Activated naive CD8-positive, alpha-beta T cell (primary cell): ENCODE results near the gene SLC7A10.
"Not testable (repeated sequence)": the region's sequence is repeated elsewhere in the genome, so short reads cannot be mapped to it uniquely, and the experiment has no call there.

Experiments used
- H3K27ac Mint-ChIP-seq: one replicate; pipeline ENCODE4 v1.8.0; 2021; ENCODE audit warnings: mixed read lengths
- H3K27me3 Mint-ChIP-seq: one replicate; pipeline ENCODE4 v1.8.0; 2021; ENCODE audit warnings: mixed read lengths
- H3K36me3 Mint-ChIP-seq: one replicate; pipeline ENCODE4 v1.8.0; 2021; ENCODE audit warnings: mixed read lengths
- H3K4me1 Mint-ChIP-seq: one replicate; pipeline ENCODE4 v1.8.0; 2021; ENCODE audit warnings: low read depth, mixed read lengths
- H3K4me3 Mint-ChIP-seq: one replicate; pipeline ENCODE4 v1.8.0; 2021; ENCODE audit warnings: mild to moderate bottlenecking, mixed read lengths
- H3K9me3 Mint-ChIP-seq: one replicate; pipeline ENCODE4 v1.8.0; 2021; ENCODE audit warnings: low read depth, mixed read lengths

The SLC7A10 gene

GRCh38 chr19:33235269-33235995, 9.8 kb upstream of the SLC7A10 start:
- Mint-ChIP-seq H3K27me3 (peaks cover 6% of the 10 kb centered on the region), H3K36me3 (no peaks in the 10 kb centered on the region), H3K4me1 (no peaks in the 10 kb centered on the region), H3K4me3 (no peak overlapping the region), H3K9me3 (no peaks in the 10 kb centered on the region), H3K27ac (no peak overlapping the region)

- H3K27me3 Mint-ChIP-seq, result peaks cover 8% of the 10 kb centered on the region
- H3K9me3 Mint-ChIP-seq, result no peaks in the 10 kb centered on the region
- H3K36me3 Mint-ChIP-seq, result no peaks in the 10 kb centered on the region
- H3K27ac Mint-ChIP-seq, result no peak overlapping the region
- H3K4me3 Mint-ChIP-seq, result no peak overlapping the region
- H3K4me1 Mint-ChIP-seq, result no peaks in the 10 kb centered on the region
Measured at GRCh38 chr19:33234736-33235135, 9.1 kb upstream of the SLC7A10 start.

- Mint-ChIP-seq H3K4me3 (no peak overlapping the region), H3K27me3 (peaks cover 11% of the 10 kb centered on the region), H3K27ac (no peak overlapping the region), H3K9me3 (no peaks in the 10 kb centered on the region), H3K4me1 (no peaks in the 10 kb centered on the region), H3K36me3 (no peaks in the 10 kb centered on the region)
Measured at GRCh38 chr19:33234092-33234491, 8.4 kb upstream of the SLC7A10 start.

GRCh38 chr19:33233056-33233873, 7.6 kb upstream of the SLC7A10 start:
- Mint-ChIP-seq H3K36me3 (peaks cover 5% of the 10 kb centered on the region), H3K27ac (no peak overlapping the region), H3K4me1 (no peaks in the 10 kb centered on the region), H3K4me3 (no peak overlapping the region), H3K9me3 (peaks cover 6% of the 10 kb centered on the region), H3K27me3 (peaks cover 18% of the 10 kb centered on the region)

GRCh38 chr19:33232656-33233055, 7.0 kb upstream of the SLC7A10 start:
- H3K4me3 Mint-ChIP-seq, result no peak overlapping the region
- H3K36me3 Mint-ChIP-seq, result peaks cover 9% of the 10 kb centered on the region
- H3K9me3 Mint-ChIP-seq, result peaks cover 11% of the 10 kb centered on the region
- H3K27ac Mint-ChIP-seq, result no peak overlapping the region
- H3K27me3 Mint-ChIP-seq, result peaks cover 21% of the 10 kb centered on the region
- H3K4me1 Mint-ChIP-seq, result no peaks in the 10 kb centered on the region

- H3K27me3 Mint-ChIP-seq, result peaks cover 25% of the 10 kb centered on the region
- H3K4me1 Mint-ChIP-seq, result peaks cover 2% of the 10 kb centered on the region
- no peak overlapping the region for H3K27ac Mint-ChIP-seq
- no peak overlapping the region for H3K4me3 Mint-ChIP-seq
- peaks cover 12% of the 10 kb centered on the region for H3K9me3 Mint-ChIP-seq
- peaks cover 14% of the 10 kb centered on the region for H3K36me3 Mint-ChIP-seq
Measured at GRCh38 chr19:33231511-33231910, 5.9 kb upstream of the SLC7A10 start.

- Mint-ChIP-seq H3K36me3 (peaks cover 14% of the 10 kb centered on the region), H3K9me3 (peaks cover 12% of the 10 kb centered on the region), H3K4me3 (no peak overlapping the region), H3K27ac (no peak overlapping the region), H3K27me3 (peaks cover 28% of the 10 kb centered on the region), H3K4me1 (peaks cover 9% of the 10 kb centered on the region)
Measured at GRCh38 chr19:33229962-33230361, 4.3 kb upstream of the SLC7A10 start.

GRCh38 chr19:33227870-33228599, 2.4 kb upstream of the SLC7A10 start:
- H3K27me3 Mint-ChIP-seq, result peaks cover 30% of the 10 kb centered on the region
- H3K4me3 Mint-ChIP-seq, result no peak overlapping the region
- H3K27ac Mint-ChIP-seq, result no peak overlapping the region

GRCh38 chr19:33227242-33227650, 1.6 kb upstream of the SLC7A10 start:
- Mint-ChIP-seq H3K4me1 (peaks cover 11% of the 10 kb centered on the region), H3K36me3 (peaks cover 14% of the 10 kb centered on the region), H3K4me3 (peak overlapping the region; percentile 66), H3K27me3 (peaks cover 33% of the 10 kb centered on the region), H3K27ac (no peak overlapping the region), H3K9me3 (peaks cover 12% of the 10 kb centered on the region)

More at GRCh38 chr19:33227870-33228599, 2.4 kb upstream of the SLC7A10 start:
- peaks cover 11% of the 10 kb centered on the region for H3K4me1 Mint-ChIP-seq
- H3K36me3 Mint-ChIP-seq, result peaks cover 14% of the 10 kb centered on the region
- H3K9me3 Mint-ChIP-seq, result peaks cover 12% of the 10 kb centered on the region

- H3K36me3 Mint-ChIP-seq, result peaks cover 14% of the 10 kb centered on the region
- peaks cover 33% of the 10 kb centered on the region for H3K27me3 Mint-ChIP-seq
- H3K4me1 Mint-ChIP-seq, result peaks cover 11% of the 10 kb centered on the region
- no peak overlapping the region for H3K27ac Mint-ChIP-seq
- peak overlapping the region; percentile 79 for H3K4me3 Mint-ChIP-seq
- peaks cover 12% of the 10 kb centered on the region for H3K9me3 Mint-ChIP-seq
Measured at GRCh38 chr19:33226550-33227241, 1.0 kb upstream of the SLC7A10 start.

GRCh38 chr19:33224694-33225457, 774 bp downstream of the SLC7A10 start:
- peaks cover 12% of the 10 kb centered on the region for H3K9me3 Mint-ChIP-seq
- H3K4me3 Mint-ChIP-seq, result peak overlapping the region; percentile 68
- H3K36me3 Mint-ChIP-seq, result peaks cover 14% of the 10 kb centered on the region
- H3K27me3 Mint-ChIP-seq, result peaks cover 28% of the 10 kb centered on the region
- H3K27ac Mint-ChIP-seq, result no peak overlapping the region
- H3K4me1 Mint-ChIP-seq, result peaks cover 11% of the 10 kb centered on the region

- peaks cover 11% of the 10 kb centered on the region for H3K4me1 Mint-ChIP-seq
- H3K27ac Mint-ChIP-seq, H3K9me3 Mint-ChIP-seq, H3K36me3 Mint-ChIP-seq, H3K4me3 Mint-ChIP-seq, H3K27me3 Mint-ChIP-seq: not testable (repeated sequence)
Measured at GRCh38 chr19:33222255-33222654, 3.4 kb downstream of the SLC7A10 start.

GRCh38 chr19:33221638-33222037, 4.0 kb downstream of the SLC7A10 start:
- H3K27me3 Mint-ChIP-seq, result peaks cover 10% of the 10 kb centered on the region
- H3K4me1 Mint-ChIP-seq, result peaks cover 10% of the 10 kb centered on the region
- H3K36me3 Mint-ChIP-seq, result no peaks in the 10 kb centered on the region
- H3K4me3 Mint-ChIP-seq, result no peak overlapping the region
- no peak overlapping the region for H3K27ac Mint-ChIP-seq
- H3K9me3 Mint-ChIP-seq, result no peaks in the 10 kb centered on the region

GRCh38 chr19:33220735-33221134, 4.9 kb downstream of the SLC7A10 start:
- Mint-ChIP-seq H3K4me1 (peaks cover 3% of the 10 kb centered on the region), H3K4me3 (no peak overlapping the region), H3K9me3 (no peaks in the 10 kb centered on the region), H3K27me3 (peaks cover 6% of the 10 kb centered on the region), H3K27ac (no peak overlapping the region), H3K36me3 (no peaks in the 10 kb centered on the region)
